ENCODE measurements around the gene WSCD1.

The WSCD1 gene

DNA sequence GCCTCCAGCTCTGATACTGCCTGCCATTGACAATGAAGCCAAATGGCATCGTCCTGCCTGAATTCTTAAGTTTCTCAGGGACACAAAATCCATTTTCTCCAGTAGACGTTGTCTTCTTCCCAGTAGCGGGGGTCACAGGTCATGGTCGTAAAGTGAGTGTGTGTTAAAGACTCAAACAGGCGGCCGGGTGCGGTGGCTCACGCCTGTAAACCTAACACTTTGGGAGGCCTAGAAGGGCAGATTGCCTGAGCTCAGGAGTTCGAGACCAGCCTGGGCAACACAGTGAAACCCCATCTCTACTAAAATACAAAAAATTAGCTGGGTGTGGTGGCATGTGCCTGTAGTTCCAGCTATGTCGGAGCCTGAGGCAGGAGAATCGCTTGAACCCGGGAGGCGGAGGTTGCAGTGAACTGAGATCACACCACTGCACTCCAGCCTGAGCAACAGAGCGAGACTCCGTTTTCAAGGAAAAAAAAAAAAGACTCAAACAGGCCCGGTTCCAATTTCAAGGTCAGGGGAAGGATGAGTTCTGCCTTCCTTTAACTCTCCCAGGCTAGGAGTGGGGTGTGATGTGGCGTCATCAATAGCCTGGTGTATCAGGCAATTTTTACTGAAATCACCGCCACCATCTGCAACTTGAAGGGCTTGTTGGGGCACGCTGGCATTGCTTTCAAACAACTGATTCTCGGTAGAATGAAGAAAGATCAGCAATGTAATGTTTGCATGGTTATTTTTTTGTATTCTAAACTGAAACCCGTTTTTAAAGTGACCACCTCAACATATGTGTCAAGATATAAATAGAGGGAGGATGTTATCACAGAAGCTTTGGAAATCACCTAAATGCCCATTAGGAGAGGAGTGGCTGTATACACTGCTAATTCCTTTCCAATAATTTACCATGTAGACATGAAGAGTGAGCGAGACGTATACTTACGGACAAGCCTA, 91.0 kb downstream of the WSCD1 start:
- no peak for DNase-seq (ENCODE audit: low read depth)

DNA sequence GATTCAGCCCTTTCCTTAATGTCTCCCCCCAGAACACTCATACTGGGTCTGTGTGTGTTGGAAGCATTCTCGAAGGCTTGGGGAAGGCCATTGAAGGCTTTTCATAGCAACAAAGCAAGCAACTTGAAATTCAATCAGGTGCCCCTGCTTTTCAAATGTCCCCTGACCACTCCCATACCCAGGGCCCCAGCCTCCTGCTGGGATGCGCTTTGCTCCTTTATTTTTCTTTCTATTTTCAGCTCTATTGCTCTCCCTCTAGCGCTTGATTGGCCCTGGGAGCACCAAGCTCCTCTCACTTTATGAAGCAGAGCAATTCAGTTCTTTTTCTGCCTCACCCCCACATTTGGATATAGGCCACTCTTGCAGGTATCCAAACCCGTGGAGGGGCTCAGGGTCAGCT, 92.0 kb downstream of the WSCD1 start:
- DNase-seq (ENCODE audit: low read depth) = no peak

DNA sequence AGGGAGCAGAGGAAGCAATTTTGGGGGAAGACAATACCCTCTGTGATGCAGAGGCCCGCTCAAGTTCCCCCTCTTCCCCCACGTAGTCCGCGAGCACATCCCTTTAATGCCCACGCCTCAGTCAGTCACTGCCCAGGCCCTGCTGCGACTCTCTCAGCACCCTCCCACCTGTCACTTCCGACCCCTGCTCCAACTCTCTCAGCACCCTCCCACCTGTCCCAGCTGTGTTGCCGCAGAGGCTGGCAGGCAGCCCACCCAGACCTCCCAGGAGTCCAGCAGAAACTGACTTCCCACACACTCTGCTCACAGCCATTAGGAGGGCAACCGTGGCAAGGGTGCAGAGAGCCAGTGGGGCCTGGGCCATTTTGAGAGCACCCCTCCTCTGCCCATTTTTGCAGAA, 92.7 kb downstream of the WSCD1 start:
- DNase-seq (ENCODE audit: low read depth) = no peak

DNA sequence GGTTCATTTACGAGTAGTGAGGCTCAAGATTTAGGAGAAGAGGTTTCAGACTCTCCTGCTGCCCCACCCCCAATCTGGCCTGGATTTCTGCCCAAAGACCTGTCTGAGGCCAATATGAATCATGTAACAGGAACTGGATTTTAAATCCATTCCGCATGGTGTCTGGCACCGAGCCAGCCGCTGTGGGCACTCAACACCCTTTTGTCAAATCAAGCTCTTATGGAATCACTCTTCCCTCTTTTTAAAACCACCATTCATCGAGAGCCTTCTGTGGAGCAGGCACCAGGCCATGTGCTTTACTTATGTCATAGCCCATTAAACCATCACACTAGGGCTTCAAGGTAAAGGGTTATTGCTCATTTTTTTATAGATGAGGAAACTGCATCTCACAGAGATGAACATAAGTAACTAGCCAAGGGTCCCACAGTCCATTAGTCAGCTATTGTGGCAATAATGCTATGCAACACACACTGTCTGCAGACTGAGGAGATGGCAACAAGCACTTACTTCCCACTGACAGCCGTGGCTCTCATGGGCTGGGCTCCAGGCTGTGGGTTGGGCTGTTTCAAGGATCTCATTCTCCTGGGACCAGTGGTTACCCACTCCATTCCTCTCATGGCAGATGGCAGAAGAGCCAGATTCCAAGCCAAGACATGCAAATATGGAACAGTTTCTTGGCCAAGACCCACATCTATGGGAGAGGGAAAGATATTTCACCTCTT, 93.6 kb downstream of the WSCD1 start:
- no peak for DNase-seq (ENCODE audit: low read depth)

DNA sequence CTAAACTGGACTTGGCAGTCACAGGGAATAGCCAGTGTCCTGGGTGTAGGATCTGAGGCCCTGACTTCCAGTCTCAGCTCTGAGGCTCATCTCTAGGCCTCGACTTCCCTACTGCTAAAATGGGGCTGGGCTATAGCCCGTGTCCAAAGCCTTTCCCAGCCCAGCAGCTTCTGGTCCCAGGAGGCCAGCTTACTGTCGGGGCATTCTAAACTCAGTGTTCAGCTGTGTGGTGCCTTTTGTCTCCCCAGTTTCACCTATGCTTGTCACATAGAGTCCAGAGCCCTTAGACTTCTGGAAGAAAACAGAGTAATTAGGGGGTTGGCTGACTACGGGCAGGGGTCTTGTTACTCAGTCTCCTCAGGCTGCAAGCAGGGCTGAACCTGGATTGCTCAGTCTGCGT, 94.8 kb downstream of the WSCD1 start:
- DNase-seq (ENCODE audit: low read depth) = no peak

DNA sequence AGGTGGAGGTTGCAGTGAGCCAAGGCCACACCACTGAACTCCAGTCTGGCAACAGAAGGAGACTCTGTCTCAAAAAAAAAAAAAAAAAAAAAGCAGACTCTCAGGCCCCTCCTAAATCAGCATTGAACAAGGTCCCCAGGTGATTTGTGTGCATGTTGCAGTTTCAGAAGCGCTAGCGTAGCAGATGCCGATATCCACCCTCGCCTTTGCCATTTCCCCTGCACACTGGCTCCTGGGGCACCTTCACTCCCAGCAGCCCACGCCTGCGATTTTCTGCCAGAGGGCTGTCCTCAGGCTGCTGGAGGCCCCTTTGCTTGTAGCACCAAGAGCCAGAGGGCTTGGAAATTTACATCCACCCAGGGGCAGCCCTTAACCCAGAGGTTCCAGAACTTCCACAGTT, 95.6 kb downstream of the WSCD1 start:
- no peak for DNase-seq (ENCODE audit: low read depth)

DNA sequence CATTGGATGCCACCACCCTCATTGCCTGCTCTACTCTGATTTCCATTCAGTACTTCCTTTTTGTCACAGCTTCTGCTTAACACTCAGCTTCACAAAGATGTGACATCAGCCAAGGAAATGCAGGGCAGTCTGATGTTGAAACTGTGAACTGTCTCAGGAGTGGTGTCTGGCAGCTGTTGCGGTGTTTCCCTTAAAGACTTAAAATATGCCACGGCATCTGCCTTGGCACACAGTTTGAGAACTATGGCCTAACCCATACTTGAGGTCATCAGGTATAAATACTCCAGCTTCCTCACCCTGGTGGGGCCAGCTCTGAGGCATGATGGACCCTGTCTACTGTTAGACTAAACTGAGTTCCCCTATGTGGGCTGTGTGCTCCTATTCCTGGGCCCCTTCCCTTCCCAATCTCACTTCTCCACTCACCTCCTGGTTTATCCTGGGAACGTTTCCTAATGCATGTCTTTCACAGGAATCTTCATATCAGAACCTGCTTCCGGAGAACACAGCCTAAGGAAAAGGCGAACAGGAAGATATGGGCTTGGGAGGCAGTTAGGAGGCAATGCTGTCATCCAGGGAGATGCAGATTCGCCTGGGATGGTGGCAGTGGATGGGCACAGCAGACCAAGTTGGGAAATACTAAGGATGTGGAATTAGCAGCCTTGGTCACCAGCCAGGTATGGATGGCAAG, 96.5 kb downstream of the WSCD1 start:
- DNase-seq (ENCODE audit: low read depth) = no peak

DNA sequence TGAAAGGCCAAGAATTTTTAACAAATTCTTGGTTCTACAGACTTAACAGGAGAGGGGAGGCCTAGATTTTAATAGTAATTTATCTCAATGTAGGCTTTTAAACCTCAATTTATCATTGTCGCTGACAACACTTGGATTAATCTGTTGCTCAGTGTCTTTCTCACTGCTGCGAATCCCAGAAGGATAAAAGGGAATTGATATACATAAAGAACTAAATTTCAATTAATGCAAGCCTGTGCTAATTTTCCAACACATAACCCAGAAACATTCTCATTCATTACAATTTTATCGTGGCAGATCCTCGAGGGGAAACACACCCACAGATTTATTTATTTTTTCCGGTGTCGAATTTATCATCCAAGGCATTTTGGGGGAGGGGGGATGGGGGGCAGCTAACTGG, 98.1 kb downstream of the WSCD1 start:
- no peak for DNase-seq (ENCODE audit: low read depth)

DNA sequence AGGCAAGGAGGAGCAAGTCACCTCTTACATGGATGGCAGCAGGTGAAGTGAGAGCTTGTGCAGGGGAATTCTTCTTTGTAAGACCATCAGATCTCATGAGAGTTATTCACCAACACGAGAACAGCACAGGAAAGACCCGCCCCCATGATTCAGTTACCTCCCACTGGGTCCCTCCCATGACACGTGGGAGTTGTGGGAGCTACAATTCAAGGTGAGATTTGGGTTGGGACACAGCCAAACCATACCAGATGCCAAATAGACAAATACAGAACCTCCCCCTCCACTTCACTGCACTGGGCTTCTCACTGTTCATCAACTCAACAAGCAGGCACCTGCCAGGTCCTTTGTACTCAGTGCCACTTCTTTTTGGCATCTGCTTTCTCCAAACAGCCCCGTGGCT, 100.2 kb downstream of the WSCD1 start:
- no peak for DNase-seq (ENCODE audit: low read depth)

DNA sequence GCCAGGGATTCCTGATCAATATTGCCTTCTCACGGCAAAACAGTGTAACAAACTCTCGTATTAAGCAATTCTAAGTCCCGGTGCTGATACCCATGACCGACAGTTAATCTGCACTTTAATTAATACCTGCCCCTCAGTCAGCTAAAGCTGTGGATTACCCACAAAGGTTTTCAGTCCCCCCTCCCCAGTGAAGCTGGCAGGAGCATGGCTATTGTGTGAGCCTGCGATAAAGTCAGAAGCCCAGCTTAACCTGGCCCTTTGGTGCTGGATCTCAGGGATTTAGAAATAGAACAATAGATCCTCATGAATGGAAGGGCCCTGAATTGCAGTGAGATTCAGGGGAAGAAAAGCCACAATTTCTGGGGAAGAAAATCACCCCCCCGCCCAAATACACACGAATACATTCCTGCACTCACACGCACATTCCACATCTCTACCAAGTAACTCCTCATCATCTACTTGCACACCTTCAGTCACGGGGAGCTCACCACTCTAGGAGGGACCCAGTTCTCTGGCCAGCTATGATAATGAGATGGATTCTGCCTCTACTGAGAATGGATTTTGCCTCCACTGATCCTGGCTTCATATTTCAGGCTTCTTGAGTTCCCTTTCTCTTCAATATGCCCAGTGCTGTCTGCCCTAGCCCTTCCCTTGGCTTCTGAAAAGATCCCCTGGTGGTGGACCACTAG, 102.6 kb downstream of the WSCD1 start:
- no peak for DNase-seq (ENCODE audit: low read depth)

DNA sequence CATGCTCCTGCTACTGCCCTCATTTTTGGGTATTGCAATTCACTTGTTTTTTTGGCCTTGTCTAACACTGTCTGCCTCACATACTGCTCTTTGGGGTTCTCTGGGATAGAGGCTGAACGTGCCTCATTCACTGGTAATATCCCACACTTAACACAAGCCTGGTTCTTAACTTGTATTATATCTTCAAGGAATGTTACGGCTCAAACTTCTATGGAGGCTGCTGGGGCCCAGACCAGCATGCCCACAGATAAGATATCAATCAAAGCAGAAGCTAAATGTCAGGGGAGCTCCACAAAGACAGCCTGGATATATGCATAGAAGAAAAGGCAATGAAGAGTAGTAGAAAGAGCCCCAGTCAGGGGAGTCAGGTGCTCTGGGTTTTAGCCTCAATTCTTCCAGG, 103.5 kb downstream of the WSCD1 start:
- DNase-seq (ENCODE audit: low read depth) = no peak

Measured in amniotic epithelial cell (primary cell).